GM12892 (cell line): ENCODE data around the gene TRAPPC4.

Experiments used
- DNase-seq: peaks from one replicate; pipeline ENCODE4 v3.0.0; 2011; ENCODE audit not compliant: insufficient read length
- FAIRE-seq: peaks from 2 replicates; lab custom pipeline; 2011; peaks lifted over from hg19 to GRCh38; lab: Jason Lieb, UNC
- POLR2A ChIP-seq: IDR thresholded peaks from 2 replicates; pipeline ENCODE4 v1.6.1; 2011; ENCODE audit warnings: low read depth, low read length, control low read depth
- POLR2AphosphoS5 ChIP-seq: IDR thresholded peaks from 2 replicates; pipeline ENCODE4 v1.6.1; 2011; ENCODE audit warnings: low read depth, low read length, control low read depth
- TAF1 ChIP-seq: IDR thresholded peaks from 2 replicates; pipeline ENCODE4 v1.6.1; 2011; ENCODE audit warnings: low read depth, mild to moderate bottlenecking, control low read depth, low read length, borderline replicate concordance

The TRAPPC4 gene

DNA sequence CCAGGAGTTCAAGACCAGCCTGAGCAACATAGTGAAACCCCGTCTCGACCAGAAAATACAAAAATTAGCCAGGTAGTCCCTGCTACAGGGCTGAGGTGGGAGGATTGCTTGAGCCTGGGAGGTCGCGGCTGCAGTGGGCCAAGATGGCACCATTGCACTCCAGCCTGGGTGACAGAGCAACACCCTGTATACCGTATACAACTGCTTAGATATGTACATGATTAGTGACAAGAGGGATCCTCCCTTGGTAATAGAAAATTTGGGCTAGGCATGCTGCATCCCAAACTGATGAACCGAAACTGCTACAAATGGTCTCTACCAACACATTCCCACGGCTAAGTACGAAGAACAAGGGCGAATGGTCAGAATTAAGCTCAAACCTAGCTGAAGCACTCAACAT is 24.4 kb downstream of the TRAPPC4 start:
- DNase-seq (no peak), FAIRE-seq (no peak)
- TF ChIP-seq POLR2A (no peak), TAF1 (no peak), POLR2AphosphoS5 (0 out of 2 replicates have a peak, but pooled peaks have one; percentile 27)

DNA sequence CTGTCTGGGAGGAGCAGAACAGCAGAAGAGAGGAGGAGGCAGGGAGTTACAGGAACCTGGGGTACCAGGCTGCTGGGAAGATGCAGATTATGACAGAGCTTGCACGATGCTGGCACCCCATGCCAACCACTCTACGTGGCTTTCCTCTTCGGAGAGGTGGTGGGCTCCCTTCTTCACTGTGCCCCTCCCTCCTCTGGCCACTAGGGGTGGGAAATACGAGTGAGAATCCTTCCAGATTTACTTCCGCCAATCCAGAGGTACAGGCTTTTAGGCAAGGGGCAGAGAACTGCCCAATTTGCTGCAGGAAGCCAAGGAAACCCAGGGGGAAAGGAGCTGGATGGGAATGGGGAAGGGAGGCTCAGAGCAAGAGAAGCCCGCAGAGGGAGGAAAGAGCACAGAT is 26.1 kb downstream of the TRAPPC4 start:
- DNase-seq (no peak), FAIRE-seq (no peak)
- TF ChIP-seq POLR2A (no peak), TAF1 (no peak), POLR2AphosphoS5 (no peak)

DNA sequence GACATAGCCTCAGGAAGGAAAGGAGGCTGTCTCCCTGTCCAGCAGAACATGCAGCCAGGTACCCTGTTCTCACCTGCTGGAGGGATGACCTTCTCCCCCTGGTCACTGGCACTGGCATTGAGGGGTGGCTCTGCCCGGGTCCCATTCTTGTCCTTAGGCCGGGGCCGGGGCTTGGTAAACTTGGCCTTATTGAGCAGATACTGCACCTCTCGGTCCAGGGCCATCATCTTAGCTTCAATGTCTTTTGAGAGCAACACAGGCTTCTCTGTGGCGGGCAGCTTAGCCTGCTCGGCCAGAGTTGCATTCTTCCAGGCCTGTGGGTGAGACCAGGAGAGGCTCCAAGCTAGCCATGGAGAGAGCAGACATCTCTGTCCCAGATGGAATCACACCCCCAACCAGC is 27.9 kb downstream of the TRAPPC4 start:
- no peak for DNase-seq
- FAIRE-seq: no peak
- TF ChIP-seq POLR2A (0 out of 2 replicates have a peak, but pooled peaks have one; percentile 28), POLR2AphosphoS5 (no peak)

DNA sequence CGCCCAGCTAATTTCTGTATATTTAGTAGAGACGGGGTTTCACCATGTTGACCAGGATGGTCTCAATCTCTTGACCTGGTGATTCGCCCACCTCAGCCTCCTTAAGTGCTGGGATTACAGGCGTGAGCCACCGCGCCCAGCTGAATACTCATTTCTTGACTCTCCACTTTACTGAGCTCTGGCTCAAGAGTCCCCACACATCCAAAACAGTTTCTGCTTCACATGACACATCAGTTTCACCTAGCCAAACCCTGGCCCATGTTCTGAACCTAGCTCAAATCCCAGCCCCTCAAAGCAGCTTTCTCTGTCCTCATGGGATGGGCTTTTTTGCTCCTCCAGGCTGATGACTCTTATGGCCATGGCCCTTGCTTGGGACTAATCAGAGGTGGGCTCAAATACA is 28.6 kb downstream of the TRAPPC4 start:
- FAIRE-seq (no peak), DNase-seq (no peak)
- TF ChIP-seq TAF1 (no peak), POLR2AphosphoS5 (no peak), POLR2A (no peak)

DNA sequence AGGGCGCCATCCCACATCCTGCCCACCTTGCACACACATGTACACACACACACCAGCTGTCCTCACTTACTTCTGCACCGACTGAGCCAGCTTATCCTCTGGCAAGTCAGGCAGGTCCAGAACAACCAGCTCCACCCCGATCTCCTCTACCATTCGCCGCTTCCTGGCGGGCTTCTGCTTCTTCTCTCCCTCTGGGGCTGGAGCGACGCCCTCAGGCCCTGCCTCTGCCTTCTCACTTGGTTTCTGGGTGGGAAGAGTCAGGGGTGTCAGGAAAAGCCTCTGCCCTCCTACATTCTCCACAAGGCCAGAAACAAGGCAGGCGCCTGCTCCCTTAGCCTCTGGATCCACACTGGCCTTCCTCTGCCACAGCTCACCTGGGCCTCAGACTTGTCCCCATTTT is 30.1 kb downstream of the TRAPPC4 start:
- DNase-seq (no peak), FAIRE-seq (no peak)
- no peak for TF ChIP-seq POLR2AphosphoS5
- no peak for TF ChIP-seq POLR2A
- no peak for TF ChIP-seq TAF1

DNA sequence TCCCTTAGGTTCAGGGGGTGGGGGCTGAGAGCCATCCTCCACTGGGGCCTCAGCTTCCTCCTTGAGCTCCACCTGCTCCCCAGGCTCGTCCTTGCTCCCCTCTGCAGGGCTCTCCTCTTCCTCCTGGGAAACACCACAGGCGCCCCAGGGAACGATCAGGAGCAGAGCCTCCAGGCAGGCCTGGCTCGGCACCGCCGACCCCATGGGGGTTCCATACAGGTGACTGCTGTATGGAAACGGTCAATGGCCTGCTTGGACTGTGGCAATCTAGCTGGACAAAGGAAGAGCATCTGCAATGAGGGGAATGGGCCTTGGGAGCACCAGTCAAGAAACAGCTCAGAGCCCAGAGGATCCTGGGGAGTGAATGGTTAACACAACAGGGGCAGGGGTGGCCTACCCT is 30.5 kb downstream of the TRAPPC4 start:
- no peak for TF ChIP-seq TAF1
- TF ChIP-seq POLR2A: no peak
- no peak for TF ChIP-seq POLR2AphosphoS5
- no peak for DNase-seq
- no peak for FAIRE-seq

DNA sequence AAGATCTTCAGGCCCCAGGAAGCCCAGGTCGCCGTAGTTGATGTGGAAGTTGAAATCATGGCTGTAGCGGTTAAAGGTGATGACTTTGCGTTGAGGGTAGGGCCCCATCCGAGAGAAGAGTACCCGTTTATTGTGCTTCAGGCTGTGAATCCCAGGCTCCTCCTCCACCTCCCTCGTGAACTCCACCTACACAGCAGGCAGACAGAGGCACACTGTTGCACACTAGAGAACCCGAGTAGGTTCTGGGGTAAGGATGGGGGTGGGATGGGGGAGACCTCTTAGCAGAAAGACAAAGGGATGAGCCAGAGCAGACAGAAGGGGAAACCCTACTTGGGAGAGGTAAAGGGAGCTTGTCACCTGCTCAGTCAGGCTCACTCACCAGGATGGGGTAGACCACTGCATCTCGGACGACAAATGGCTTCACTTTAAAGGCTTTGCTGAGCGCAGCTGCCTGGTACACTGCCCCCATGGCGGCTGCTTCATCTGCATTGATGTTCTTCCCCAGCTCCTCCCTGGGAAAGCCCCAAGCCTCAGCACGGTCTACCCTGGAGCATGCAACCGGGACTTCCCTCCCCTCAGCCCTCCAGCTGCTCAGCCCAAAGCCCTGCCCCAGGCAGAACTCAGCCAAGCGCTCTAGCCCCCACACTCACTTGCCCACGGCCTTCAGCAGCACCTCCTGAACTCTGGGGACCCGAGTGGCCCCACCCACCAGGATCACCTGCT is 33.0 kb downstream of the TRAPPC4 start:
- TF ChIP-seq POLR2A: peak; percentile 64
- peak; percentile 69; the same call in 1 of the 2 replicates for TF ChIP-seq POLR2AphosphoS5
- TF ChIP-seq TAF1: no peak
- no peak for DNase-seq
- FAIRE-seq: peak; percentile 100

DNA sequence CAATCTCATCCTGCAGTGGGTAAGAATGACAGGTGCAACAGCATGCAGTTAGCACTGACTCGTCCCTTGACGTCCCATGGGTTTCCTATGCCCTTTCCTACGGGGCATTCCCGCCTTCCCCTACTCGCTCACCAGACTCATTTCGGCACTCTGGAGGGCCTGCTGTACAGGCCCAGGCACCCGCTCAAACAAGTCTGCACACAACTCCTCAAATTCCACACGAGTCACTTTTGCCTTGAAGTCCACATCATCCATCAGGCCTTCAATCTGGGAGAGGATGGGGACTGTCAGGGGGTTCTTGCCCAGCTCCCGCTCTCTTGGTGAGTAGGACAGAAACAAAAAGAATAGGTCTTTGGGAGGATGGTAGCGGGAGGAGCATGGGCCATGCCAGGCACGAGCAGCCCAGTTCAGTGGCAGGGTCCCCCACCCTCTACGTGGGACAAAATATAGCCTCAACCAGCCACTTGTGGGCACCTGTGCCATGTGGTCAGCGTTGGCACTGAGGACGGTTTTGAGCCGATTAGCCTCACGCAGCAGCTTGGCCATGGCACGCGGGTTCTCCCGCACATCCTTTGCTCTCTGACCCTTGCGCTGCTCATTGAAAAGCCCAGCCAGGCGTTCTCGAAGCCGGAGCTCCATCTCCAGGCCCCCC is 33.7 kb downstream of the TRAPPC4 start:
- FAIRE-seq (no peak), DNase-seq (no peak)
- no peak for TF ChIP-seq POLR2AphosphoS5
- no peak for TF ChIP-seq TAF1
- no peak for TF ChIP-seq POLR2A

DNA sequence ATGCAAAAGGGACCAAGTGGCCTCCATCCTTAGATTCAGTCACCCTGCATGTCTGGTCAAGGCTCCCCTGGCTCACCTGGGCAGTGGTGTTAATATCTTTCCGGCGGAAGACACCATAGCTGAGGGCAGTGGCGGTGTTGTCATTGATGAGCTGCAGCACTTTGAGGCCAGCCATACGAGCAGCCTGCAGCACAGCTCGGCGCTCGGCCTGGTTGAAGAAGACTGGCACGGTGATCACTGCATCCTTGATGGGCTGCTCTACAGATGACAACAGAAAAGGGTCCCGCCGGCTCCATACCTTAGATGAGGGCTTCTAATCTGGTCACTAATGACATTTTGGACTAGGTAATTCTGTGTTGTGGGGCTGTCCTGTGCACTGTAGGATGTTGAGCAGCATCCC is 35.9 kb downstream of the TRAPPC4 start:
- TF ChIP-seq POLR2A (no peak), POLR2AphosphoS5 (no peak), TAF1 (no peak)
- FAIRE-seq (no peak), DNase-seq (no peak)

DNA sequence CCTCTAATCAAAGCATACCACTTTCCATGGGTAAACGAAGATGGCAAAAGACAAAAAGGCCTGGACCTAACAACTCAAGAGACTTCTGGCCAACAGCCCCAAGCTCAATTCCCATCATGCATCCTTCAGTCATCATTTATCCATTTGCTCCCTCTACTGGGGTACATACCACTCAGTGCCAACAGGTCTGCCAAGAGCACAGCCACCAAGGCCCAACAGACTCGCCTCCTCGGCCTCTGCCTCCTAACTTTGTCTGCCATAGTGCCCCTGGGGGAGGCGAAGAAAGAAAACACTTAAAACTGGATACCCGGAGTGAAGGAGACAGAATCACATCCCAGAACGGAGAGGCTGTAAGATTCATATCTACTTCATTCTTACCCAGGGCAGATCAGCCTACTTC is 37.3 kb downstream of the TRAPPC4 start:
- DNase-seq (no peak), FAIRE-seq (peak; percentile 86)
- no peak for TF ChIP-seq TAF1
- peak; percentile 27; the same call in 1 of the 2 replicates for TF ChIP-seq POLR2A

DNA sequence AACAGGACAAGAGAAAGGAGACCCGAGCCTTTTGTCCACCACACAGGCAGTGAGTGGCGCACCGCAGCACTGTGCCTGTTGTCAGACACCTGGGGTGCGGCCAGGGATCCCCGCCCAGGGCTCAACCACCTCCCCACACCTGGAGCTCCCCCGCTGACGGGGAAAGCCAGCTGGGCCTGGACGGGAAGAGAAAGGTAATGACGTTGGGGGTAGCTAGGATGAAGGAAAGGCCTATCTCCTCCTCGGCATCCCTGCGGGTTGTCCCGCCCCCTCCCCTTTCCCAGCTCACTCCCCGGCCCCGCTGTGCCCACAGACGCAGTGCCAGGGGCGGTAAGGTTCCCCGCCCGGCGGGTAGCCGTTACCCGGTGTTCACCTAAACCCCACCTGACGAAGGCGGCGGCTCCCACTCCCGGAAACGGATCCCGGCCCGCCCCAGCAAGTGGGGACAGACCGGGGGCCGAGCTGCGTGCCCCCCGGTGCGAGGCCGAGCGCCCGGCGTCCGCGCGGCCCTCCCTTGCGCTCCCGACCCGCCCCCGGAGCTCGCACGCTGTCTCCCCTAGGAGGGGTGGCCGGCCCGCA is 37.9 kb downstream of the TRAPPC4 start:
- peak; percentile 52 for DNase-seq
- no peak for FAIRE-seq

More for the DNA sequence above, 37.9 kb downstream of the TRAPPC4 start:
- peak; percentile 14; the same call in 1 of the 2 replicates for TF ChIP-seq POLR2AphosphoS5
- TF ChIP-seq TAF1: no peak
